ENCODE measurements around the gene MRPL42. TPM values are rescaled to one million over a fixed set of nuclear protein-coding genes. Genes with fewer than 3 reads are reported as not detected.
"Not testable (repeated sequence)": the region's sequence is repeated elsewhere in the genome, so short reads cannot be mapped to it uniquely, and the experiment has no call there.

The MRPL42 gene
- total RNA-seq, 1 donor from 2014 or later = 41.4 TPM

DNA sequence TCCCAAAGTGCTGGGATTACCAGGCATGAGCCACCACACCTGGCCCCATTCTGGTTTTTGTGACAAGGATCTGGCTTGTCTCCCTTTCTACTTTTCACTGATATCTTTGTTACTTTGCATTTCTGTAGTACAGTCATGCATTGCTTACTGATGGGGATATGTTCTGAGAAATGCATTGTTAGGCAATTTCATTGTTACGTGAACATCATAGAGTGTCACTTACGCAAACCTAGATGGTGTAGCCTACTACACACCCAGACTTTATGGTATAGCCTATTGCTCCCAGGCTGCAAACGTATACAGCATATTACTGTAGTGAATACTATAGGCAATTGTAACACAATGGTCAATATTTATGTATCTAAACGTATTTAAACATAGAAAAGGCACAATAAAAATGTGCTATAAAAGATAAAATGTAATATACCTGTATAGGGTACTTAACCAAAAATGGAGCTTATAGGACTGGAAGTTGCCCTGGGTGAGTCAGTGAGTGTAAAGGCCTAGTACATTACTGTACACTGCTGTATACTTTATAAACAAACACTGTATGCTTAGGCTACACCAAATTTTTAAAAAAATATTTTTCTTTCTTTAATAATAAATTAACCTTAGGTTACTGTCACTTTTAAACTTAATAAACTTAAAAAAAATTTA is 16.0 kb downstream of the MRPL42 start:
- no peak for DNase-seq (ENCODE audit: low spot score)
- ATAC-seq = no peak
- intact Hi-C loops (cut with DNase I) = no loop called here

DNA sequence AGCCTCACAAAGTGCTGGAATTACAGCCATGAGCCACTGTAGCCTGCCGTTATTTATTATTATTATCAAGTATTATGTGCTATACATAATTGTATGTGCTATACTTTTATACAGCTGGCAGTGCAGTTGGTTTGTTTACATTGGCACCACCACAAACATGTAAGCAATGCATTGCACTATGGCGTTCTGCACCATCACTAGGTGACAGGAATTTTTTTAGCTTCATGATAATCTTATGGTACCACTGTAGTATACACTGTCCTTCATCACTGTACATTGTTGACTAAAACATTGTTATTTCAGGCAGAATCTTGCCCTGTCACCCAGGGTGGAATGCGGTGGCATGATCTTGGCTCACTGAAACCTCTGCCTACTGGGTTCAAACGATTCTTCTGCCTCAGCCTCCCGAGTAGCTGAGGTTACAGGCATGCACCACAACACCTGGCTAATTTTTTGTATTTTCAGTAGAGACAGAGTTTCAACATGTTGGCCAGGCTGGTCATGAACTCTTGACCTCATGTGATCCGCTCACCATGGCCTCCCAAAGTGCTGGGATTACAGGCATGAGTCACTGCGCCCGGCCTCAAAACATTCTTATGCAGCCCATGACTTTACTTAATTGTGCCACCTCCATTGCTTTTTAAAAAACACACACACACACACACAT is 17.1 kb downstream of the MRPL42 start:
- ATAC-seq = no peak
- DNase-seq (ENCODE audit: low spot score) = no peak

DNA sequence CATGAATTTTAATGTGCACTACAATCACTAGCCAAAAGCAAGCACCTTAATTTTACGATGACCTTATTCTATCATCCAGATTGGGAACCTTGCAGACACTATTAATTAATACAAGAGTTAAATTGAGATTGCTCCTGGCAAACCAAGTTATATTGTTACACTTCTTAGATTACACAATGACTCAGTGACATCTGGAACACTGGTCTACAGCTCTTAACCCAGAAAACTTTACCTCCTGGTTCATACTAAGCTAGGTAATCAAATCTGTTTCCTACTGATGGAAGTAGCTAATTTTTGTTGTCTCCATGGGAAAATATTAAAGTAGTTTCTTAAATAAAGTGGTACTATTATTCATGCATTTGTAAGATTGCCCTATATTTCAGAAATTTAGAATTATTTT is 25.5 kb downstream of the MRPL42 start:
- DNase-seq (ENCODE audit: low spot score); ATAC-seq; intact Hi-C loops (cut with DNase I): not testable (repeated sequence)

More for the DNA sequence above, 17.1 kb downstream of the MRPL42 start:
- intact Hi-C loops (cut with DNase I) = no loop called here

DNA sequence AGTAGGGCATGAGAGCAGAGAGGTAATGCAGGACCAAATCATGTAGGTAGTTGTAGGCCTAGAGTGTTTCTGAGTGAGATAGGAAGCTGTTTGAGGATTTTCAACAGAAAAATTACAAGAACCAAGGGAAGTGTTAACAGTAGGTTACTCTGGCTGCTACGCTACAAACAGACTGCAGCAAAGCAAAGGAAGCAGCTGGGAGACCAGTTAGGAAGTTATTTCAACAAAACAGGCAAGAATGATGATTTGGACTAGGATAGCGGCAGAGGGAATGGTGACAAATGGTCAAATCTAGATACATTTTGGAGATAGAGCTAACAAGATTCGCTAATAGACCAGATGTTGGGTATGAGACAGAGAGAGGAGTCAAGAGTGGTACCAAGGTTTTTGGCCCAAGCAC is 26.8 kb downstream of the MRPL42 start:
- intact Hi-C loops (cut with DNase I) = no loop called here
- DNase-seq (ENCODE audit: low spot score) (no peak), ATAC-seq (no peak)

DNA sequence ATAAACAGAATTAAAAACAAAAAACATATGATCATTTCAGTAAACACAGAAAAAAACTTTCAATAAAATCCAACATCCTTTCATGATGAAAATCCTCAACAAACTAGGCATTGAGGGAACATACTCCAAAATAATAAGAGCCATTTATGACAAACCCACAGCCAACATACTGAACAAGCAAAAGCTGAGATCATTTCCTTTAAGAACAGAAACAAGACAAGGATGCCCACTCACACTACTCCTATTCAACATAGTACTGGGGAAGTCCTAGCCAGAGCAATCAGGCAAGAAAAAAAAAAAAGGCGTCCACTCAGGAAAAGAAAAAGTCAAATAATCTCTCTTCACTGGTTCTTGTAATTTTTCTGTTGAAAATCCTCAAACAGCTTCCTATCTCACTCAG is 30.1 kb downstream of the MRPL42 start:
- DNase-seq (ENCODE audit: low spot score) (no peak), ATAC-seq (no peak)
- intact Hi-C loops (cut with DNase I) = no loop called here

DNA sequence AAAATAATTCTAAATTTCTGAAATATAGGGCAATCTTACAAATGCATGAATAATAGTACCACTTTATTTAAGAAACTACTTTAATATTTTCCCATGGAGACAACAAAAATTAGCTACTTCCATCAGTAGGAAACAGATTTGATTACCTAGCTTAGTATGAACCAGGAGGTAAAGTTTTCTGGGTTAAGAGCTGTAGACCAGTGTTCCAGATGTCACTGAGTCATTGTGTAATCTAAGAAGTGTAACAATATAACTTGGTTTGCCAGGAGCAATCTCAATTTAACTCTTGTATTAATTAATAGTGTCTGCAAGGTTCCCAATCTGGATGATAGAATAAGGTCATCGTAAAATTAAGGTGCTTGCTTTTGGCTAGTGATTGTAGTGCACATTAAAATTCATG is 31.5 kb downstream of the MRPL42 start:
- ATAC-seq; DNase-seq (ENCODE audit: low spot score); intact Hi-C loops (cut with DNase I): not testable (repeated sequence)

DNA sequence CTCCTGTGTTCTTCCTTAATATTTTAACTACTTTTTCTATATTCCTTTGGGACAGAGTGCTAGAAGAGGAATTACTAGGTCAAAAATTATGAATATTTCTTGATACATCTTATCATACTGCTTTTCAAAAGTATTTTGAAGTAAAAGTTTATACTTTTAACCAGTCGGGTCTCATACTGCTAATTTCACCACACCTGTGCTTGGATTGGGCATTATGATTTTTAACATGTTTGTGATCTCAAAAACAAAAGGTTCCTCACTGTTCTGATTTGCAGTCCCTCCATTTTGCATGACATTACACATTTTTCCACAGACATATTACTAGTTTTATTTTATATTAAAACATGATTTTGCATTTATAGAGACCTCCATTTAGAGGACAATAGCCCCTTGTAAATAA is 32.9 kb downstream of the MRPL42 start:
- ATAC-seq (no peak), DNase-seq (ENCODE audit: low spot score) (no peak)
- intact Hi-C loops (cut with DNase I) = loop anchor here (5.0 kb wide), 1 partner anchor 602 kb away; no protein-coding TSS in a partner anchor

DNA sequence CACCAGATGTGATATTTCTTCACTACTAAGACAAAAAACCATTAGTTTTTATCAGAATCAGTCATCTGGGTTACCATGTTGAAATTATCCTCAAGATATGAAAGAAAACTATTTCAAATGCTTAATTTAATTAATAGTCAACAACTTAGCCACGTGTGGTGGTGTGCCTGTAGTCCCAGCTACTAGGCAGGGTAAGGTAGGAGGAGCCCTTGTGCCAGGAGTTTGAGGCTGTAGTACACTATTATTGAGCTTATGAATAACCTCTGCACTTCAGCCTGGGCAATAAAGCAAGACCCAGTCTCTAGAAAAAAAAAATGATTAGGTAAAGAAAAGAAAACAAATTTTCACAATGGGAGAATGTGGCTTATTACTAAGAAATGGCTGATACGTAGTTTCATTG is 33.4 kb downstream of the MRPL42 start:
- no peak for DNase-seq (ENCODE audit: low spot score)

DNA sequence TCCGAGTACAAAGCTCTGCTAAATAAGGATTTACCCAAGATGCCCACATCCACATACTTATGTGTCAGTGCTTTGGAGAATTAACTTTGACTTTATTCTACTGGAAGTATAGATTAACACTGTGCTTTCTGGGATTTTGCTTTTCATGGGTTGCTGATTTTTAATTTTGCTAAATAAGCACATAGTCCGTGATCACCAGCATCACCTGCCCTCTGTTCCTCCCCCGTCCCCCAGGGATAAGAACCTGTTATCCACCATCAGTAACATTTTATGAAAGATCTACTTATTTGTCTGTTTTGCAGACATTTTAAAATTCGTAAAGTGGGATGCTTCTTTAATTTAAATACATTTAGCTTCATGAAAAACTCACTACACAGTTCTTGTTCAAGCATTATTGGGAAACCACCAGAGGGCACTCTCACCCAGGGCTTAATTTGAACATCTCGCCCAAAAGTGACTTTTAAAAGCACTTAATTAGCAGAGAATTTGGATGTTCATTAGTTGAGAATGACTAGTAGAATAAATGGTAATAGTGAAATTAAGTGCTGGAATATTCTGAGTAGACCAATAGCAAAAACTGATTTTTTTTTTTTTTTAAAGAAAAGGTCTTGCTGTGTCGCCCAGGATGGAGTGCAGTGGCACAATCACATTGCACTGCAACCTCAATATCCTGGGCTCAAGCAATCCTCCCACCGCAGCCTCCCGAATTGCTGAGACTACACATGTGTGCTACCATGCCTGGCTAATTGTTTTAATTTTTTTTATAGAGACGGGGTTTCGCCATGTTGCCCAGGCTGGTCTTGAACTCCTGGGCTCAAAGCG is 35.7 kb downstream of the MRPL42 start:
- no peak for ATAC-seq
- DNase-seq (ENCODE audit: low spot score) = peak; percentile 66
- intact Hi-C loops (cut with DNase I) = loop anchor here (5.0 kb wide), 1 partner anchor 599 kb away; no protein-coding TSS in a partner anchor

More for the DNA sequence above, 33.4 kb downstream of the MRPL42 start:
- intact Hi-C loops (cut with DNase I) = loop anchor here (5.0 kb wide), 1 partner anchor 602 kb away; no protein-coding TSS in a partner anchor
- ATAC-seq = no peak

DNA sequence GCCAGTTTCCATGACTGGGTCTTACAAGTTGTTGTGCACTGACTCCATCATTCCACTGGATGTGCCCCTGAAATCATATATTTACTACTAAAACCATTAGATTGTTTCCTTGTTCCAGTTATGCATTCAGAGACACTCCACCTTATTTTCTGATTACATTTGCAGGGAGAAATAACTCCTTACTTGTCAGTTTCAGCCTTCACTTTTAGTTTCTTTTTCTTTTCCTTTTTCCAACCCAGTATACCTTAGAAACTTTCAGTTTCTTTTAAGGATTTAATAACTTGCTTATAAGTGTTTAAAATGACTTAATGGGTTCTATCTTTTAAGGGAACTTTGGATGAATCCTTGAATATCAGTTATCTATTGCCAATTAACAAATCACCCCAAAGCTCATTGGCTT is 39.9 kb downstream of the MRPL42 start:
- no peak for ATAC-seq
- no peak for DNase-seq (ENCODE audit: low spot score)
- intact Hi-C loops (cut with DNase I) = no loop called here

DNA sequence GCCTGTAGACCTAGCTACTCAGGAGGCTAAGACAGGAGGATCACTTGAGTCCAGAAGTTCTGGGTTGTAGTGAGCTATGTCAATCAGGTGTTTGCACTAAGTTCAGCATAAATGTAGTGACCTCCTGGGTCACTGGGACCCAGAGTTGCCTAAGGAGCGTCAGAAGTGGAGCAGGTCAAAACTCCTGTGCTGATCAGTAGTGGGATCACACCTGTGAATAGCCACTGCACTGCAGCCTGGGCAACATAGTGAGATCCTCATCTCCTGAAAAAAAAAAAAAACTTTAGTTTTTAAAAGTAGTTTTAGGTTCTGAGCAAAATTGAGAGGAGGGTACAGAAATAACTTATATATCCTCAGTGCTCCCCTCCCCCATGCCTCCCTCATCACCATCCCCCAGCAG is 42.2 kb downstream of the MRPL42 start:
- DNase-seq (ENCODE audit: low spot score) = no peak
- no peak for ATAC-seq
- intact Hi-C loops (cut with DNase I) = no loop called here

DNA sequence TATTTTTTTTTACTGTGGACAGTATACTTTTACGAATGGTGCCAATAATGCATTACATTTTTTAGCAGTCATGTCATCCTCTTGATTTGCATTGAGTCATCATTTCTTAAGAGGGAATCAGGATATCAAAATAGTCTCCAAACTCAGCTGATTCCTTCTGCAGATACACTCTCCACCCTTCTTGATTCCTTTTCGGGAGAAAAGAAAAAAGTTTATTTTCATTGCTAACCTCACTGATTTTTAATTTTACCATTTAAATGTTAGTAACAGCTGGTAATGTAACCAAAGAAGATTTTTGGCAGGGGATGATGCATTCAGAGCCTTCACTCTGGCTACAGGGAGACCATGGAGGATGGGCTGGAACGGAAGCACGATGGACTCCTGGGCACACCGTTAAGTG is 47.5 kb downstream of the MRPL42 start:
- ATAC-seq (no peak), DNase-seq (ENCODE audit: low spot score) (no peak)
- intact Hi-C loops (cut with DNase I) = no loop called here

DNA sequence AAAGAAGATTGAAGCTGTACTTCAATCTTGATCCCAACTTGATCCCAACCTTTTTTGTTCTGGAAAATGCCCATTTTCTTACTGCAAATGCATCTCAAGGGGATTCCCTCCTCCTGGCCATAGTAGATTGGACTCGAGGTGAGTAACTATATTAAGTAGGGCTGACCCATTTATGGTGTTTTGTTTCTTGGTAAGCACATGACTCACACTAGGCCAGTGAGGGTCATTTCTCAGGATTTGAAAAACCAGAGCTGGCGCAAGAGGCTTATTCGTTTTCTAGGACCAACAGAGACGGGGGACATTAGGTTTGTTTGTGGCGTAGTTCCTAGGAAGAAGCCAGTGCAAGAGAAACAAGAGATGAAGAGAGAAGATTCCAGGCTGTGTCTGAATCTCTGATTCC is 51.4 kb downstream of the MRPL42 start:
- ATAC-seq = no peak
- DNase-seq (ENCODE audit: low spot score) = no peak
- intact Hi-C loops (cut with DNase I) = no loop called here

DNA sequence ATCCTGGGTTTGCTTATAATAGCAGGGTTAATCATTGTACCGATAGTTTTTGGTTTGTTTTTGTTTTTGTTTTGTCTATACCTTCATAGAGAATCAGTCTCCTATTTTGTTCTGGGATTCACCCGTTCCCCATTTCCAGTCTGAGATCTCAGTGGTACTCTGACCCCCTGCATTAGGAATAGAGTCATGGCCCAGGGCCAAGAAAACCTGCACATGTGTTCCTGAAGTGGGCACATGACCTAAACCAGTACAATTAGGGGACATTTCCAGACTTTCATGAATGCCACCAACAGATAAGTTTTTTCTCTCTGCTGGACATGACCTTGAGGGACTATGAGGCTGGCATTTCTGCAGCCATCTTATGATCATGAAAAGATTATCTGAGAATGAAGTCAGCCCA is 52.5 kb downstream of the MRPL42 start:
- ATAC-seq = no peak
- DNase-seq (ENCODE audit: low spot score) = no peak
- intact Hi-C loops (cut with DNase I) = no loop called here

DNA sequence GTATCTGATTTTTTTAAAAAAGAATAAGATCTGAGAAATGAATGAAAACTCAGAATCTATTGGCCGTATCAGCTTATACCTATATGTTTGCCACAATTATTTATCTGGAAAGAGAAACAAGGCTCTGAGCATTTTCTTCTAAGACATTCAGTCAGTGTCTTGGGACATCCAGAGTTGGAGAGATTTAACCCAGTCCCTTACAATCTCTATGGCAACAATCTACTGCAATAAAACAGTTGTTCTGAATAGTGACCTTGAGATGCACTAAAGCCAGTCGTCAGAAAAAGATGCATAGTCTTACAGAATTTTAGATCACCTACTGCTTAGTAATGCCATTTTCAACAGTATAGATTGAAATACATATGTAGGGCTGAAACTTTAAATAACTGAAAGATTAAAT is 53.1 kb downstream of the MRPL42 start:
- ATAC-seq (no peak), DNase-seq (ENCODE audit: low spot score) (no peak)
- intact Hi-C loops (cut with DNase I) = no loop called here

DNA sequence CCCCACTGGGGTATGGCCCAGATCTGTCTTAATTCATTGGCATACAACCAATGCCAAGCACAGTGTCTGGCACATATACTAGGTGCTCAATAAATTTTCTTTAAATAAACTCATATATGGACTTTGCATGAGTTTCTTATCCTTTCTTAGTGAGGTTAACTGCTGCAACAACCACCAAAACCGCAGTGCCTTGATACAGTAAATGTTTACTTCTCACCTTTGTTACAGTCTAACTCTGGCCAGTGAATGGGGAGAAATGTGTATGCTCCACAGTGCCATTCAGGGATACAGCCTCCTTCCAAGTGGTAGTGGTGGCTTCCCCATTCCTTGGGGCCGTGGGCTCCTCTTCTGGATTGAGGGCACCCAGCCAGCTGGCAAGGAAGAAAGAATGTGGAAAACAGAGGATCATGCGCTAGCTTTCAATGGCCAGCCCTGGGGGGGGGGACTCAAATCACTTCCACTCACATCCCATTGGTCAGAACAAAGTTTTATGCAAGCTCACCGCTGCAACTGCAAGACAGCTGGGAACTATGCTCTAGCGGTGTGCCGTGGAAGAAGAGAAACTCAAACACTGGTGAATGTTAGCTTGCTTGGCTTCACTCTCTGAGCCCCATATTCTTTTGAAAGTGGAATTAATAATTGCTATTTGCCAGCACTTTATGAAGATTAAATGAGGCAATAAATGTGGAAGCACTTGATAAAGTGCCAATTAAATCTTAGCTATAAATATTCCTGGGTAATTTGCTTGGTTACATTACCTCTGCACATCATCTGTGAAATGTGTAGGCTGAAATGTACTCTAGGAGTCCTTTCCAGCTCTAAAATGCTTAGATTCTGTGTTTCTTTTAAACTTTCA is 54.1 kb downstream of the MRPL42 start:
- DNase-seq (ENCODE audit: low spot score) (no peak), ATAC-seq (no peak)
- intact Hi-C loops (cut with DNase I) = no loop called here

DNA sequence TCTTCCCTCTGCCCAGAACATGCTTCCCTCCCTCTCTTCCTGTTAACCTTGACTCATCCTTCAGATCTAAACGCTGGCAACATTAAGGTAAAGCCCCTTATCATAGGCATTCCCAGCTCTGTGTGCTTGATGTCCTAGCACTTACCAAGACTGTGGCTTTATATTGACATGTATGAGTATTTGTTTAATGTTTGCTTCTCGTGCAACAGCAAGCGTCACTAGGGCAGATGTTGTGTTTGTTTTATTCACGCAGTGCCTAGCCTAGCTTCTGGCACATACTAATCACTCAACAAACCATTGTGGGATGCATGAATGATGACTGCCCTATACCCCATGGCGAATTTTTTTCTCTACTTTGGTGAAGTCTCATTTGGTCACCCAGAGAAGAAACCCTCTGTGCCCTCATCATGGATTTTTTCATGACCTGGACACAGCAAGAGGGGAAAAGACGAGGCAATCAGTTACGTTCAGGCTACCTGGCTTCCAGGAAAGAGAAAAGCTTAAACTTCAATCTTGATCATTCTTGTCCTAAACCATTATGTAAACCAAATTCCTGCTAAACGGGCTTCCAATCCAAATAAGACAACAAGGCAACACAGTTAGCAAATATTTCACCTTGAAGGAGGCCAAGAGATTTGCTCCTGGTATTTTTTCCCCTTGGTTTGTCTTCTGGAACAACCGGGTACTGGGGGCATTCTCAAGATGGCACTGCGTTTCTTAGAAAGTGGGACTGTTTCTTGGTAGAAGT is 57.2 kb downstream of the MRPL42 start:
- intact Hi-C loops (cut with DNase I) = no loop called here
- ATAC-seq (no peak), DNase-seq (ENCODE audit: low spot score) (no peak)

DNA sequence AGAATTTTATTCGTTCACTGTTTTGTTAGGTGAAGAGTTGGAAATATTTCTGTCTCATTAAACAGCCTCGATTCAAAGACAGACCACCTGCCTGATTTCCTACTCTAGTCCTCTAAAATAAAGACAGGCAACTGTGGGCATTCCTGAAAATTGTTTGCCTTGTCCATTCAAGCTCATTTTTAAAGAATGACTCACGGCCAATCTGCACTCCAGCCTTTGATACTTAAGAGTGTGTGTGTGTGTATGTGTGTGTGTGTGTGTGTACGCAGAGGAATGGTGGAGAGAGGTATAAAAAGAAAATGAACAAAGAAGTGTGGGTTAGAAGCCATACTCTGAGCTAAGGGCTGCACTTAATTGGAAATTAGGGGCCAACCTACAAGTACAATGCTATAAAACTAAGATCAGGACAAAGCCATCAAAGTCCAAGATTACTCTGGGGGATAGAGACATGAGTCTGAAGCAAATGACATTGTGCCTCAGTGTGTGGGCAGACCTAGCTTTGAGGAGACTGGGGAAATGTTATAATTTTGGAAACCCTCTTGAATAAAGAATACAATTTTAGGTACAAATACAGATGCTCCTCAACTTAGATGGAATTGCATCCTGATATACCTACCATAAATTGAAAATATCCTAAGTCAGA is 59.6 kb downstream of the MRPL42 start:
- intact Hi-C loops (cut with DNase I) = no loop called here
- DNase-seq (ENCODE audit: low spot score) (no peak), ATAC-seq (no peak)
